HG03439 (cell line): ENCODE data around the gene GAREM2.

Source experiments
- ATAC-seq: cut with Tn5 transposase; IDR thresholded peaks from one replicate; pipeline ENCODE4 v1.9.1; 2021; ENCODE audit warnings: mild to moderate bottlenecking, moderate library complexity; ENCODE audit not compliant: unreplicated experiment

GAREM2 gene

DNA sequence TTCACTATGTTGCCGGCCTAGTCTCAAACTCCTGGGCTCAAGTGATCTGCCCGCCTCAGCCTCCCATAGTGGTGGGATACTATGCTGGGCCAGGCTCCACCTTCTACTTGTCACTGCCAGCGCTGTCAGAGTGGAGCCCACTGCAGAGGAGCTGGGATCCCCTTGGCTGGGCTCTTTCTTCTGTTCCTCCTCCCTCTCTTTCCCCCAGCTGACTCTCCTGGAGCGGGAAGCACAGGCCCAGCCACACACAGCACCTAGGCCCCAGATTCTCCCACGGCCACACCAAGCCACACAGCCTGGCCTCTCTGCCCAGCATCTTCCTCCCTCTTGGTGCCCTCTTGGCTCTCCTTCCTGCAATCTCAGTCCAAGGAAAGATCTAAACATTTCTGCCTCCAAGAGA is 3.7 kb upstream of the GAREM2 start:
- ATAC-seq: no peak

GRCh38 chr2:26169681-26170414 is 3.0 kb upstream of the GAREM2 start:
- ATAC-seq: no peak

- no peak for ATAC-seq
These were observed 2.1 kb upstream of the GAREM2 start for GRCh38 chr2:26170795-26171194.

GRCh38 chr2:26172189-26172870 is 558 bp upstream of the GAREM2 start:
- ATAC-seq: no peak

GRCh38 chr2:26173776-26174482 is 1.0 kb downstream of the GAREM2 start:
- ATAC-seq: no peak

DNA sequence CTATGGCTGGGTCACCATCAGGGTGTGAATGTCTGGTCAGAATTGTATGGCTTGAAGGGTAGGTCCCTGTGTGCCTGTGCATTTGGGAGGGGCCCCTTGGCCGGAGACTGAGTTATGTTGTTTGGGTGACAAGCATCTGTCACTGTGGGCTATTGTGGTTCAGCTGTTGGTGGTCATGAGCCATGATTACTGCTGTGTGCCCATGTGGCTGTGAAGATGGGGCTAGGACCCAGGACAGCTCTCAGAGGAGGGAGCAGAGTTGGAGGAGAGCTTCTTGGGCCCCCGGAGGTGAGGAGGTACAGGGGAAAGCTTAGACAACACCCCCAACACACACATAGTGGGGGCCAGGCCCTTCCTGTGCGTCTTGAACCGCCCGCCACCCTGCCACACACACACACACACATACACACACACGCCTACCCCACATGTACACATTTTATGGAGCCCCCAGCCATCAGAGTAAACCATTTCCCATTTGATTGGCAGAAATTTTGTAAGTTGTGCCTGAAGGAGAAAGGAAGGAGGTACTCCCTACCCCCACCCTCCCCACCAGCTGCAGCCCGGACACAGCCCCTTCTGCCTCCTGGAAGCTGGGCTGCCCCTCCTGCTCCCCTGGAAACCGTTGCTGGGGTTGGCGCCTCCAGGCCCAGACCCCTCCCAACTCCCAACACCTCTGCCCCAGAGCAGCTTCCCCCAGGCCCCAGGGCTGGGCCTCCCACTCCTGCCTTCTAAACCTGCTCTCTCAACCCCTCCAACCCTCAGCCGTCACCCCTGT is 2.0 kb downstream of the GAREM2 start:
- ATAC-seq: no peak

GRCh38 chr2:26175466-26176278 is 2.8 kb downstream of the GAREM2 start:
- ATAC-seq: no peak

DNA sequence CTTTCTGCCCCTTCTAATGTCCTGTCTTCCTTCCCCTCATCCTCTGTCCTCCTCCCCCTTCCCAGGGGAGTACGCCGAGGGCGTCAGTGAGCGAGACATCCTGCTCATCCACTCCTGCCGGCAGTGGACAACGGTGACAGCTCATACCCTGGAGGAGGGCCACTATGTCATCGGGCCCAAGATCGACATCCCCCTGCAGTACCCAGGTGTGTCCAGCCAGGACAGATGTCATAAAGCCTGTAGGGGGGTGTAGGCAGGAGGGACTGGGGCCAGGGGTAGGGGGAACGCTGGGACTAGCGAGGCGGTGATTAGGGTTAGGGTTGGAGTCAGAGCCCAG is 3.4 kb downstream of the GAREM2 start:
- ATAC-seq: no peak

DNA sequence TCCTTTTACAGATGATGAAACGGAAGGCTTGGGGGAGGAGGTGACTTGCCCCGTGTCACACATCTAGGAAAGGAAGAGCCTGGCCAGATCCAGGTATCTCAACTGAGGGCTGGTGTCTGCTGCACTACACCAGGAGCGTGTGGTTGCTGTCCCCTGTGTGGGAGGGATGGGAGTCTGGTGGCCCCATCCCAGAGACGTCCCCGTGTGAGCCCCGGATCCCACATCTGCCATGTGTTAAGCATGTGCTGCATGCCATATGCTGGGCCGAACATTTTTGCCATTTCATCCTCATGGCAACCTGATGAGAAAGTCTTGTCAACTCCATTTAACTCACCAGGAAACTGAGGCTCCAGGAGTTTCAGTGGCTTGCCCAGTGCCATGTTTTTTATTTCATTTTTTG is 4.2 kb downstream of the GAREM2 start:
- ATAC-seq: no peak

DNA sequence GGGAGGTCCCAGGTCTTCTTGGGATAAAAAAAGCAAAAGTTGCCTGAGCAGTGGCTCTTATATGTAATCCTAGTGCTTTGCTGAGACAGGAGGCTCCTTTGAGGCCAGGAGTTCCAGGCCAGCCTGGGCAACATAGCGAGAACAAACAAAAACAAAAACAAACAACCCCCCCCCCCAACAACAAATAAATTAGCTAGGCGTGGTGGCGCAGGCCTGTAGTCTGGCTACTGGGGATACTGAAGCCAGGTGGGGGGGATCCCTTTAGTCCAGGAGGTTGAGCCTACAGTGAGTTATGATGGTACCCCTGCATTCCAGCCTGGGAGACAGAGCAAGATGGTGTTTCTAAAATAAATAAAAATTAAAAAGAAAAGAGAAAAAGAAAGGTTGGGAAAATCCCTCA is 5.4 kb downstream of the GAREM2 start:
- no peak for ATAC-seq

DNA sequence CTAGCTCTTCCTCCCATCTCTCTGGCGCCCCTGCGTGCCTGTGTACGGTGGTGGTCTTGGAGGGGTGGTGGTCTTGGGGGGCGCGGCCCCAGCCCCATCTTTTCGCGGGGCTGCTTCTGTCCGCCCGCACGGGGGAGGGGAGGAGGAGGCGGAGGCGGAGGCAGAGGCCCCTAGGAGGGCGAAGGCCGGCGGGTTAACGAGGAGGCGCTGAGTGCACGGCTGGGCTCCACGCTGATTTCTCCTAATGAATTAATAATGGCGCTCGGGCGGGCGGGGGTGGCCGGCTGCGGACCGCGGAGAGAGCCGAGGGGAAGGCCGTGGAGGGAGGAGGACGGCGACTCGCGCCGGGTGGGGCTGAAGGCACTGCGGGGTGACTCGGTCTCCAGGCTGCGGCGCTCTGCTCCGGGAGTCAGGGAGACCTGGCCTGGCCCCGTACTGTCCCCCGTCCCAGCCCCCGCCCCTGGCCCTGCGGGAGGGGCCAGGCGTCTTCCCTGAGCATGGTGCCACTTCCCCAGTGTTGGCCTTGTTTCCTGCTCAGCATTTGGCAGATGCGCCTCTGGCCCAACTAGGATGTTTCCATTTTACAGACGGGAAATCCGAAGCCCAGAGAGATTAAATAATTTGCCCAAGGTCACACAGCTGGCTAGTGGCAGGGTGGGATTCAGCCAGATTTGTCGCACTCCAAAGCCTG is 6.0 kb downstream of the GAREM2 start:
- no peak for ATAC-seq

- no peak for ATAC-seq
These were observed 6.6 kb downstream of the GAREM2 start for GRCh38 chr2:26179446-26179913.

GRCh38 chr2:26182441-26182840 is 9.6 kb downstream of the GAREM2 start:
- no peak for ATAC-seq

GRCh38 chr2:26182887-26183630 is 10.2 kb downstream of the GAREM2 start:
- ATAC-seq: no peak

DNA sequence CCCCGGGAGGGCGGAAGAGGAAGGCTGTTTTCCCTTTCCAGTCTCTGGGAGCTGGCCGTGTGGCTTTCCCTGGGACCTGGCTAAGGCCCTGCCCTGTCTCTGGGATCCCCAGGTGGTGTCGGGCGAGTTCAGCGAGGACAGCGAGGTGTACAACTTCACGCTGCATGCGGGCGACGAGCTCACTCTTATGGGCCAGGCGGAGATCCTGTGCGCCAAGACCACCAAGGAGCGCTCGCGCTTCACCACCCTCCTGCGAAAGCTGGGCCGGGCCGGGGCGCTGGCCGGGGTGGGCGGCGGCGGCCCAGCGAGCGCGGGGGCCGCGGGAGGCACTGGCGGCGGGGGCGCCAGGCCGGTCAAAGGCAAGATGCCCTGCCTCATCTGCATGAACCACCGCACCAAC is 11.2 kb downstream of the GAREM2 start:
- no peak for ATAC-seq

GRCh38 chr2:26184555-26185303 is 11.8 kb downstream of the GAREM2 start:
- peak; percentile 70 for ATAC-seq

DNA sequence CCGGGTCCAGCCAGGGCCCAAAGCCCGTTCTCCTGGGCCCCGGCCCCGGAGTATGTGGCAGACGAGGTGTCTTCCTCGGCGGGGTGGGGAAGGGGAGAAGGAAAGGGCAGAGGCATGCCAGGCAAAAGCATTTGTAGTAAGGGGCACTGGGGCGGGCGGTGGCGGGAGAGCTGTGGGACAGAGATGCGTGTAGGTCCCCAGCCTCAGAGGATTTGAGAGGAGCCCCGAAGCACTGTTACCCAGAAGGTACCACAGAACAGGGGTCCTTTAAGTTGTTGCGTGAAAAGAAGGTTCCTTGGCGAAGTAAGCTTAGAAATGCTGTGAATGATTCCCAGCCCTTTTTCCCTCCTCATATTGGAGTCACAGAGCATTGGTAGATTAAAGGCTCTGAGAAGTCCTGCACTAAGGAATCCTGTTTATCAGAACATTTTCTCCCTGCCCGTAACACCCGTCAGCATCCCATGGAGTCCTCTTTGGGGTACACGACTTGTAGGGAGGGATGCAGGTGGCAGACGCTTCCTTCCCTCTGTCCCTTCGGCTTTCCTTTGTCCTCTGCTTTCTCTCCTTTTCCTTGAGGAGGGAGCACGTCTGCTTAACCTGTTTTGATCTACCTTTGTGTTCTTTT is 12.5 kb downstream of the GAREM2 start:
- no peak for ATAC-seq
